Activated CD8-positive, alpha-beta memory T cell treated with anti-CD3 and anti-CD28 coated beads for 24 hours (primary cell): ENCODE data around the gene SEMA5B.

Experiments
- DNase-seq: peaks from one replicate; pipeline ENCODE4 v3.0.0-alpha.2; 2020

SEMA5B gene

DNA sequence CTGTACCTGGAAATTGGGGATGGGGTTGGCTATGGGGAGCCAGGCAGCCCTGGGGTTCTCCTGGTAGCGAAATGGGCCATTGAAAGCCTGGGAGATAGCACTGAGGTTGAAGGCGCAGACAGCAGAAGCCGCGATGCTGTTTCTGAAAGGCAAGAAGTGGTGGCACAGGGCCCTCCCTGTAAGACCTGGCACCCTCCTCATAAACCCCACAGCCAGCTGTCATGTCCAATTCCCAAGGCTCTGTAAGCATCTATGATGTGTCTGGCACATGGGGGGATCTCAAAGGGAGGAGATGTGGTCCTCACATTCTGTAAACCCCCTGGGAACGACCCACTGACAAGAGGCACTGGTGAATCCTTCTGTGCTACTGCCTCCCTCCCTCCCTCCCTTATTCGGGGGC is 104.0 kb downstream of the SEMA5B start:
- no peak for DNase-seq

DNA sequence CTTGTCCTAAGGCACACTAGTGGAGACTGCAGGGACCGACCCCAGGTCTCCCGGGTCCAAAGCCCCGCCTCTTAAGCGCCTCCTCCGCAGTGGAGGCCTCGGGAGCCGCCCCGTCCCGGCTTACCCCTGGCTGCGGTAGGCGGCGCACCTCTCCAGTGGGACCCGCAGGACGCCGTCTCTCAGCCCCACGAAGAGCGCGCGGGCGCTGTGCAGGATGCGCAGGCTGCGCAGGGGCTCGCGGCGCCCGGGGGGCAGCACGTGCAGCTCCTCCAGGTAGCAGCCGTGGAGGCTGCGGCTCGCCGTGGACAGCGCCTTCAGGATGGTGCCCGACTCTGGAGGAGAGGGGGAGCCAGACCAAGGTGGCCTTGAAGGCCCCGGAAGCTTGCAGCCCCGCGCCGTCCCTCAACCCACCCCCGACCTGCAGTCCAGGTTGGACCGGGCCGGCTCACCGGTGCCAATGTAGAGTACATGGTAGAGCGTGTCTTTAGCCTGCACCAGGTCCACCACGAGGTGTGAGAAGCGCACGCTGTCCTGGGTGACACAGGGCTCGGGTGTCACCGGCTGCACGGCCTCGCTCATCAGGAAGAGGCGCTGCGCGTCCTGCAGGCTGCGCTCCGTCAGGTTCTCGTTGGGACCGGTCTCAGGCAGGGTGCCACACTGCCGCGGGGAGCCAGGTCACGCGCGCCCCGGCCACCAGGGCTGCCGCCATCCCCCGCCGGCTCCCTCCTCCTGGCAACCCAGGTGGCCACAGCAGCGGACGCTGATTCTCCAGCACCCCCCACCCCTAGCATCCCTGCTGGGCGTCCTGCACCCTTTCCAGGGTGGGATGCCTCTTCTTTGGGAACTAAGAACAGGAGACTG is 105.5 kb downstream of the SEMA5B start:
- no peak for DNase-seq

DNA sequence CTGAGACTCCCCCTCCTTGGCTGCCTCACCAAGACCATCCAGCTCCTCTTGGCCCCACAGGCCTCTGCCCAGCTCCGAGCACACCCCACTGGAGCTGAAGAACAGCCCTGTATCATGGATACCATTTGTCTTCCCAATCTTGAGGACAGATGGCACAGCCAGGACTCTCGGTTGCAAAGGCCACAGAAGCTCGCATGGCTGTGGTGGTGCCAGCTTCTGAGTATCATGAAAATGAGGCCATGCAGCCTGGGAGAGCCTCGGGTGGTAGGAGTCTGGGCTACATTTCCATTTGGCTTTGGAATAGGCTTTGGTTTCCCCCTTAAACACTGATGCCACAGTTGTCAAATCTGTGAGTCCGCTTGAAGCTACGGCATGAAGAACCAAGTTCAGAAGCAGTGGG is 106.6 kb downstream of the SEMA5B start:
- no peak for DNase-seq

DNA sequence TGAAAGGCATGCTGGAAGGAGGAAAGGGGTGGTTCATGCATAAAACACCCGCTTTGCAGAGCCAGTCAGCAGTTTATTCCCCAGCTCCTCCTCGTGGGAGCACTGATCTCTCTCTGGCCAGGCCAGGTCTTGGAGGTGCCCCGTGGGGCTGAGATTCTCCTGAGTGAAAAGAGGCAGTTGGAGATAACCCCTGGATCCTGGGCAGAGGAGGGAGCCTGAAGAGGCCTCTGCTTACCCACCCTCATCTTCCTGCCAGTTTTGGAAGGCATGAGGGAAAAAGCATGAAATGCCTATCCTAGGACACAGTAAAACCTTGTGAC is 108.3 kb downstream of the SEMA5B start:
- no peak for DNase-seq

DNA sequence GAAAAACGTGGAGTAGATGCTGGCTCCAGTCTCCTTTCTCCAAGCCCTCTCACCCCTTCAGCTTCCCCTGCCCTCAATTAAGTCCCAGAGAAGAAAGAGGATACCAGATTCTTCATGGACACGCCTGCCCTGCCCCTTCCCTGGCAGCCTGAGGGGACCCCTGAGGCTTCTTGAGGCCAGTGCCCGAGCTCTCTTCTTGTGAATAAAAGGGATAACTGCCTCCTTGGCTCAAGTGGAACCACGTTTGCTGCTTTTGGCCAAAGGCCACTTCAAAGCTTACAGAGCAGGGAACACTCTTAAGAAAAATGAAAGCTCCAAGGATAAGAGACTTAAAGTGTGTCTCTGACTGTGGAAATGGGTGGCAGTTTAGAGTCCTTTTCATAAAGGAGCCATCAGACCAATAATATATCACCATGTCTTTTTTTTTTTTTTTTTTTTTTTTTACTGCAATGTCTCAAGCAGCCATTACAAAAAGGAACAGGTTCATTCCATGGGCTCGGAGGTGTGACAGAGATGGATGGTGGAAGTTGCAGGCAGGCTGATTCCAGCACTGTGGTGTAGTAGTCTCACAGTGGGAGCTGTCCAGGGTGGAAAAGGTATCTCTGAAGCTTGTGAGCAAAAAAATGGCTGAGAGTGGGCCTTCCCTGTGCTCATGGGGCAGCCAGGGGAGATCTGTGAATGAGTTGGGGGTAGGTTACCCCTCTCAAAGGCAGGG is 108.8 kb downstream of the SEMA5B start:
- peak; percentile 45 for DNase-seq

DNA sequence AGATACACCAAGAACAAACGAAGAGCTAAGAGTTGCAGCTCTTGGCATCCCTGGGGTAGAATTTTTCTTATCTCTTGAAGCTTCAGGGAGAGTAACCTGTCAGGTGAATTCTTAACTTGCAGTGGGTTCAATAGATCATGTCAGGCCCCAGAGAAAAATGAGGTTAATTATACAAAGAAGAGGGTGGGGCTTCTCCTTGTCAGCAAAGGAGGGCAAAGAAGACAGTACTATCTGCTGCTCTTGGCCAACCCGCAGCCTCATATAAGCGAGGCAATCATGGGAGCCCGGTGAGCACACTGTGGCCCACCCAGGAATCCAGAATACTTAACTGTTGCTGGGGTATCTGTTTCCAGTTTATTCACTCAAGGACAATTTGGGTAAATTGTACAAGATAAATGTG is 110.2 kb downstream of the SEMA5B start:
- DNase-seq: peak; percentile 15

DNA sequence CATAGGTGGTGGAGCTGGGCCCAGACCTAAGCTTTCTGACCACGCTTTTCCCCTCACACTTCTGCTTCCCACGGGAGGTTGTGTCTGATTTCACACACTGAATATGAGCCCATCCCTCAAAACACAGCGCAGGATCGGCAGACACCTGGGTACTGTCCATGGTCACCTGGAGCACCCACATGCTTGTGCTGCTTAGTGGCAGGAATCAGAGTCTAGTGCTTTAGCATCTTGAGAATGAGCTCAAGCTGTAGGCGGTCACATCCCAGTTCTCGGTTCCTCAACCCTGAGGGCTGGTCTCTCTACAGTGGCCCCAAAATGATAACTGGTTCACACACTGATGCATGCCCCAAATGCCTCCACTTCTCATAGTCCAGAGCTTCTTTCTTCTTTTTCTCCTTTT is 111.0 kb downstream of the SEMA5B start:
- peak; percentile 43 for DNase-seq

DNA sequence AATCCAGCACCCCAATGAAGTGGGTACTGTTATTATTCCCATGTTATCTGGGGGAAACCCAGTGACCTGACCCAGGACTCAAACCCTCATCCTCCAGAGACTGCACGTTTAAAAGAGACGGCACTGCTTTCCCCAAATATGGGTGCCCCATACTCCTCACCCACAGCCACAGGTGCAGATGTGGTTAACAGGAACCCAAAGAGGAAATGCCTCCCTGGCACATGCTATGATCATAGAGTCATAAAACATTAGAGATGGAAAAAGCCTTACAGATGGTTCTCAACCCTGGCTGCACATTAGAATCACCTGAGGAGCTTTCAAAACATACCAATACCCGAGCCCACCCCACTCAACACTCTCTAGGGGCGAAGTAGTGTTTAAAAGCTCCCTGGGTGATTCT is 111.5 kb downstream of the SEMA5B start:
- DNase-seq: peak; percentile 35

DNA sequence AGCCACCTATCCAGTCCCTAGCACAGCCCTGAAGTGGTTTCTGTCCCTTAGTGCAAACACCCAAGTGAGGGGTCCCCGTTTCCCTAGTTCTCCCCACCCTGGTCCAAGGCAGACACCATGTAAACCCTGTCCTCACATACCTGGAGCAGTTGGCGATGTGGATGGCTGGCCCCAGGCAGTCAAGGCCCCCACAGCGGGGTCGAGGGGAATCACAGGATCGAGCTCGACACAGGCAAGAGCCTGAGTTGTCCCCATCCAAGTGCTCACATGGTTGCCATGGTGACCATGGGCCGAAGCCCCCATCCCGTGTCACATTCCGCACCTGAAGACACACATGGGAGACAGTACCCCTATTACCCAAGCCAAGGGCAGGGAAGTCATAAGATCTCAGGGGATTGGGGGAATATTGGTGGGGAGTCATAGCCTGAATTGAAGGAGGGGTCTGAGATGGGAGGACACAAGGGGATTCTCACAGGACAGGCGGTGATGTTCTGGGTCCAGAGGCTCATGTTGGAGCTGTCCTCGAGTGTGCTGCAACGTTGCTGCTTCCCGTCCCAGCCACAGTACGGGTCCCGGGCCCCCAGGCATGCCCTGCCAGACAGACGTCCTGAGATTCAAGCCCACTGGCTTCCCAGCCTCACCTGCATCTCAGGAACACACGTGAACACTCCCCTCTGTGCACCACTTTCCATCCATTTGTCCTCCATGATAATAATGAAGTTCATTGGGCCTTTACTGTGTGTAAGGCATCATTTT is 112.1 kb downstream of the SEMA5B start:
- peak; percentile 51 for DNase-seq

DNA sequence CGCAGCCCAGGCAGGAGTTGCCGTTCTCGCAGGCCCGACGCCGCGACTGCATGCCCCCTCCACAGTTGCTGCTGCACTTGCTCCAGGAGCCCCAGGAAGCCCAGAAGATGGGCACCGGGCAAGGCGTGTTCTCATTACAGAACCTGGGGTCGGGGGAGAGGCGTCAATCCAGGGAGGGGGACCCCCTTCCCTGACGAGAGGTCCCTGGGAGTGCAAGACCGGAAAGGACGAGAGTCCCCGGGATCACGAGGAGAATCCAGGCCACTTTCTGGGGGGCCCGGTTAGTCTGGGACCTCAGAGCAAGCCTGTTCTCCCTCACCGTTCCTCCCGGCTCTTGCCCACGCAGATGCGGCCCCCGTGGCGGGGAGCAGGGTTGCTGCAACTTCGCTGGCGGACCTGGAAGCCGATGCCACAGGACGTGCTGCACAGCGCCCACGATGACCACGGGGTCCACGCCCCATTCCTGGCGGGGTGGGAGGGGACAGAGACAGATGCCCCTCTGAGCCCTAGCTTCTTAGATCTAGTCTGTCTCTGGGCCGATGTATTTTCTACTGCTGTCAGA is 113.9 kb downstream of the SEMA5B start:
- peak; percentile 40 for DNase-seq

DNA sequence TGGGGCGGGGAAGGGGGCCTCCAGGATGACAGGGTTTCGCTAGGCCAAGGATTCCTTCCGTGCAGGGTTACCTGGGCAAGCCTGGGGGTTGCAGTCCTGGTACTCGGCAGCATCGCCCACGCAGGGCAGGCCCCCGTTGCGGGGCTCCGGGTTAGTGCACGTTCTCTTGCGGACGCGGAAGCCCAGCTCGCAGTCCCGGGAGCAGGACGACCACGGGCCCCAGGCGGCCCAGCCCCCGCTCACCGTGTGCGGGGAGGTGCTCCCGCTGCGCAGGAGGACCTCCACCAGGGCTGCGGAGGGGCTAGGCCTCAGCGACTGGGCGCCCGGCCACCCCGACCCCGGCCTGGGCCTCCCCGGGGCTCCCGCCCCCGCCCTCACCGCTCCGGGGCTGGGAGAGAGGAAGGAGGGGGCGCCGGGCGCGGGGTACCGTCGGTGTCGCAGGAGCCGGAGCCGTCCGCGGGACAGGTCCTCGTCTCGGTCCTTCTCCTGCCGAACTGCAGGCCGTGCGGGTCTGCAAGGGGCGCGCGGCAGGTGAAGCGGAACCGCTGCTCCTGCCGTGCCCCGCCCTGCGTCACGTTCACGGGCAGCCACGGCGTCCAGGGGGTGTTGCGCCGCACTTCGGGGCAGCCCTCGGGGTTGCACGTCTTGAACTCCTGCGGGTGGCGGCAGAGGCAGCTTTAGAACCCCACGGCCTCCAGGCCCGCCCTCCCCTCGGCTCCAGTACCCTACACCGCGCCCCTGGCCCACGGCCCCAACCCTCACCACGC is 114.6 kb downstream of the SEMA5B start:
- no peak for DNase-seq

DNA sequence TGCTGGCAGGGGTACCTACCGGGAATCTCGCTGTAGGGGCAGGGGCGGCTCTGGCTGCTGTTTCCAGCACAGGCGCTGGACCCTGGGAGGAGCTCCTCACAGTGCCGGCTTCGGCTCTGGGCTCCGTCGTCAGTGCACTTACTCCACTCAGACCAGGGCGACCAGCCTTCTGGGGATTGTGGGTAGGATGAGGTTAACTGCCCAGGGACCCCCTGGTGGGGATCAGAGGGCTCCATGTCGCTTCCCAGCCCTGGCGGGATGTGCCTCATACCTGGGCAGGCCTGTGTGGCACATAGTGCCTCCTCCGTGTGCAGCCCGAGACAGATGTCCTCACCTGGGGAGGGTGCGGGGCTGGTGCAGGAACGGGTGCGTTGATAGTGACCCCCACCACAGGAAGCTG is 115.7 kb downstream of the SEMA5B start:
- no peak for DNase-seq

DNA sequence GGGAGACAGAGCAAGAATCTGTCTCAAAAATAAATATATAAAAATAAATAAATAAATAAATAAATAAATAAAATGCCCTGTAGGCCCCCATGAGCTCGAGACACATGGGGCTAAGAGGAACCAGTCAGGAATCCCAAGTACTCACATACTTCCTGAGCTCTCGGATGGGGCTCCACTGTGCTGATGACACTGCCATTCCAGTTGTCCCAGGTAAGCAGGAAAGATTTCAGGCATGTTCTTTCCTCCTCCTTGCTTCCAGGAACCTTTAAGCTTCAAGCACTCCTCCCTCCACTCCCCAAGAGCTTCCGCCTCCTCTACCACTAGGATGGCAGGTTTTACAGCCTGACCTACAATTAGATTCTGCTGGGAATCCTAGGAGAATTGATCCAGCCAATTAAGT is 119.3 kb downstream of the SEMA5B start:
- no peak for DNase-seq

DNA sequence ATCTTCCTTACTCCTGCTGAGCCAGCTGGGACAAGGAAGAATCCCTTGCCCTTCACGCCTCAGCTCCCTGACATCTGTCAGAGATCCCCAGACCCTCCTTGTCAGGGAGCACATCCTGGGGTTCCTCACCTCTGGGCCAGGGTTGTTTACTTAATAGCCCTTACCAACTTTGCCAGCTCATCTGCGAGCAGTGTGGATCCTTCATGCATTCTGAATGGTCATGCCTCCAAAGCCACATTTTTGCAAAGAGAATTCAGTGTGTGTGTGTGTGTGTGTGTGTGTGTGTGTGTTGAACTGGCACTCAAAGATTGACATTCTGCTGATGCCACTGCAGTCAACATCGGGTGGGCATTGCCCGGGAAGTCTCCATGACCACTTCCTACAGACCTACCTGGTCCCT is 120.1 kb downstream of the SEMA5B start:
- no peak for DNase-seq

DNA sequence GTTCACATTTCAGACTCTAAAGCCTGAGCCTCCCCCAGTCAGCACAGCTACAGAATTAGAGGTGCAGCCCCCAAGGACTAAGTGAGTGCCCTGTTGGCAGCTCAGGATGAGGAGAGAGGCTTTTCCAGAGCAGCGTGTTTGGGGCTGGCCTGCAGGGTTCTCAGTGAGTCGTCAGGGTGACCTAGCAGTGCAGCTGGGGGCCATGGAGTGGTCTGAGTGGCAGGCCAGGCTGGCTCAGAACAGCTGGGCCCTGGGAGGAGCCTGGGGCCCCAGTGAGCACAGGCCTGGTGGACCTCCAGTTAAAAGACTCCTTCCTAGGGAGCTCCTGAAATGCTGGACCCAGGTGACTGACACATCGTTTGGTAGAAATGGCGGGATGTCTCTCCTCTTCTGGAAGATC is 124.4 kb downstream of the SEMA5B start:
- no peak for DNase-seq

DNA sequence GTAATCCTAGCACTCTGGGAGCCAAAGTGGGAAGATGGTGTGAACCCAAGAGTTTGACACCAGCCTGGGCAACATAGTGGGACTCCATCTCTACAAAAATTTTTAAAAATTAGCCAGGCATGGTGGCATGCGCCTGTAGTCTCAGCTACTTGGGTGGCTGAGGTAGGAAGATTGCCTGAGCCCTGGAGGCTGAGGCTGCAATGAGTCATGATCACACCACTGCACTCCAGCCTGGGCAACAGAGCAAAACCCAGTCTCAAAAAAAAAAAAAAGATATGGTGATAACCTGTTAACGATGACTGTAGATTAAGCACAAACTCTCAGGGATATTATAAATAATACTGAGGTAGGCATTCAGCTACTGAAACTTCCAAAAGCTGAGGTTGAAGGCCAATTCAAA is 125.2 kb downstream of the SEMA5B start:
- DNase-seq: no peak

DNA sequence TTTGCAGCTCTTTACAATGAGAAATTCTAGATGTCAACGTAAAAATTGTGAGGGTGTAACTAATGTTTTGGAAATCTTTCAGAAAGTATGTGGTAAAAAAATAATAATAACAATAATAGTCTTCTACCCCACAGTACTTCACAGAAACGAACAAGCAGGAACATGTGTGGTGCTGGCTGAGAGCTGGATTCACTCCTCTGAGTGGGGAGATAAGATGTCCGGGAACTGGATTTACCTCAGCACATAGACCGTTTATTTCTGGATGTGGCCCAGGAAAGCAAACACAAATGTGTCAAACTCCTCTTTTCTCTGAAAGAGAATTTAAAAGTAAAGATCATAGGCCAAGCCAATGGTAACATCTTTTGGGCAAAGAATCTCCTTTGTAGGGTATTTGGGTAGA is 129.3 kb downstream of the SEMA5B start:
- no peak for DNase-seq

DNA sequence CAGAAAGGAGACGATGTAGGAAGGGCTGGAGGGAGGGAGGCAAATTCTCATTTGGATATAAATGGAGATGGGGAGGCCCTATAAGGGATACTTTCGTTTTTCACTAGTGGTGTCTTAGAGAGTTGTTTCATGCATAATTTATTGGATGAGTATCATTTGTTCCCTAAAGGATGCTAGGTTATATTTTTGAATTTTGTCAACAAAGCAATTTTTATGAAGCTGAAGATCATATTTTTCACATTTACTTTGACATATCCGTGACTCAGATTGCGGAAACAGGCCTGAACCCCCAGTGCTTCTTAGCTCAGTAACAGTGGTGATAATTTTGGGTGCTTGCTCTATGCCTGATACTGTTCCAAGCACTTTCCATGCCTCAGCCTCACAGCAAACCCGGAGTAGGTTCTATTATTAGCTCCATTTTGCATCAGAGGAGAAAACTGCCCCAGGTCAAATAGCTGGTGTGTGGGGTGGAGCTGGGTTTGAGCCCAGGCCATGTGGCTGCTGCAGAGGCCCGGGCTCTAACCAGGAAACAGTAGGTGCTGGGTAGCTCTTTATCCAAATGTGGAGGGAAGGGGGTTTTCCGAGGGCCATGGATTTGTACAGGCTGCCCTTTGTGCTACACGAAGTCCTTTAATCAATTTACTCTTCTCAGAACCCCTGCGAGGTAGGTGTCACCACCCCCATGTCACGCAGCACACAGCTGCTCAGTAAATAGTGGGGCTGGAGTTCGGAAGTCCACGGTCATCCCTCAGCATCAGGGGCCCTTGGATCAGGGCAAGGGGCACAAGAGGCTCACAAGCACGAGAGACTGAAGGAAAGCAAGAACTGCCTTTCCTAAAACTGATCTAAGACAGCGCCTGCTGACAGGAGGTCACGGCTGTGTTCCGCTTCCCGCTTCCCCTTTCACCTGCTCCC is 133.6 kb downstream of the SEMA5B start:
- no peak for DNase-seq

DNA sequence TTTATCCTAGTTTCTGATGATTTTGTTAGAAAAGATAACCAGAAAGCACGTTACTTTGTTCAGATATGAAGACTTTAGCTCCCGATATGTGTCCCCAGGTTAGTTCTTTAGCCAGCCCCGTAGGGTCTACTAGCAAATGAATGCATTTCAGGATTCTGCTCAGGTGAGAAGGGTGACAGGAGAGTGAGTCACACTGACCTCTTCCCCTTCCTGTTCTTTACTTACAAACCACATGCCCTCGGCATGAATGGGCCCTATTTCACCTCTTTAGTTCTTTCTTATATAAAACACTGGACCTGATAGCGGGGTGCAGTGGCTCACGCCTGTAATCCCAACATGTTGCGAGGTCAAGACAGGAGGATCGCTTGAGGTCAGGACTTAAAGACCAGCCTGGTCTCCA is 134.3 kb downstream of the SEMA5B start:
- no peak for DNase-seq

DNA sequence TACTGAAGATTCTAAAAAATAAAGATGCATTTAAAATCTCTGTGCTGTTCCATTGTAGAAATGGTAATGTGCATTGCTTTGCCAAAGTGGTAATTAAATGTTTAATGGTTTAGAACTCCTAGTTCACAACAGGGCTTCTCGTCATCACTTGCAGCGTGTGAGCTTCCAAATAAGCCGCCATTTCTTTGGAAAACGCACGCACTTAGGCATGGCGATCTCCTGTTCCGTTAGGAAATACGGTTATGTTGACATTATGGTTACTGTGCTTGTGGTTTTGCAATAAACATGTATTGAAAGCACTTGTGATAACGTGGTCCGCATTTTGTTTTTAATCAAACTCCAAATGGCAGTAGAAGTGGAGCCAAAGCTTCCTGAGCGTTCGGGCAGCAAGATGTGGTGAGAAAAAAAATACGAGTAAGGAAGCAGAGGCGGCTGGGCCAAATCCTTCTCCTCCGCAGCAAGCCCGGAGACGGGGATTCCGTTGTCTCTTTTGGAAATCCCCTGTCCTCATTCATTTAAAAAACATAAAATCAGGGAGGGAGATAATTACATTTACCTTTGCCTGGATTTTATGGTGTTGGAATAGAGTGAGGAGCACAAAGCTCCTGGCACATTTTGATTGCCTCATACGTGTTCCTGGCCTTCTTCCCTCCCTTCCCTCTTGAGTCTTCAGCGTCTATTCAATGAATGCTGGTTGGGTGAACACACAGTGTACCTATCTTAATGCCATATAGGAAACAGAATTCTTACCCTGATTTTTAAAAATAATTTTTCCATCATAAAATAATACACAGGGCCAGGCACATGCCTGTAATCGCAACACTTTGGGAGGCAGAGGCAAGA is 135.2 kb downstream of the SEMA5B start:
- DNase-seq: no peak
